NCI-H460 (cell line): Measurements from ENCODE around the gene RPL27. TPM values are rescaled to one million over a fixed set of nuclear protein-coding genes. Genes with fewer than 3 reads are reported as not detected.

Experiments
- DNase-seq: peaks from one replicate; pipeline ENCODE4 v3.0.0-alpha.2; 2016; ENCODE audit warnings: low read depth; ENCODE audit errors: extremely low read depth
- small RNA-seq, 2 experiments: library from RNA; depleted of rRNA; stranded (forward); fragments of <200 nt; gene quantifications; one replicate each; pipeline ENCODE3, GENCODE V24; 2014
- total RNA-seq: library from RNA; depleted of rRNA; stranded (reverse); fragments of >200 nt; shearing (Covaris generic); gene quantifications from 2 replicates; pipeline ENCODE4 v1.2.3, GENCODE V29; 2014; rRNA removed

RPL27 gene
- total RNA-seq, 1 experiment from 2014 or later, result 2,900 TPM

GRCh38 chr17:43043307-43043706 lies 45.1 kb downstream of the RPL27 start:
- DNase-seq, result no peak

- no peak for DNase-seq
Measured at GRCh38 chr17:43044024-43044423, 45.8 kb downstream of the RPL27 start.

DNA sequence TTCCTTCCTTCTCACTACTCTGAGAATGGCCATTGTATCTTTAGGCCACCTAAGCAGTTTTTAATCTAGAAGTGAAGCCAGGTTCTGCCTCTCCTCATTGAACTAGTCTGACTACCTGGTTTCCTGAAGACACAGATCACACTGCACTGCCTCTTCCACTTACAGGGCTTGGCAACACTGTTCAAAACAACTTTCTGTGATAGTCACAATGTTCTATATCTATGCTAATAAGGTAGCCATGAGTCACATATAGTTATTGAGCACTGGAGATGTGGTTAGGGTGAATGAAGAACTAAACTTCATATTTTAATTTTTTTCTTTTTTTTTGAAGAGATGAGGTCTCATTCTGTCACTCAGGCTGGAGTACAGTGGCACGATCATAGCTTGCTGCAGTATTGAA lies 53.8 kb downstream of the RPL27 start:
- no peak for DNase-seq

Small RNA genes within 50 kb of the gene (small RNA-seq; reads per million reads assigned to genes)
- gene AARSD1, result 0.06 to 0.10 reads per million in 2 experiments

Other genes starting within 250 kb of the RPL27 start
- gene RAMP2, start 237.2 kb upstream of the RPL27 start, total RNA-seq, result 0.63 and 0.74 TPM in 2 replicates
- gene VPS25, start 225.0 kb upstream of the RPL27 start, total RNA-seq, result 98.9 and 99.5 TPM in 2 replicates
- 0.61 and 0.64 TPM in 2 replicates for gene WNK4, start 217.8 kb upstream of the RPL27 start, total RNA-seq
- gene COA3, start 199.7 kb upstream of the RPL27 start, total RNA-seq, result 53.0 and 64.3 TPM in 2 replicates
- 0.17 and 0.98 TPM in 2 replicates for gene CNTD1, start 199.6 kb upstream of the RPL27 start, total RNA-seq
- gene BECN1, start 174.1 kb upstream of the RPL27 start, total RNA-seq, result 80.6 and 88.8 TPM in 2 replicates
- 132 and 152 TPM in 2 replicates for gene PSME3, start 165.0 kb upstream of the RPL27 start, total RNA-seq
- 4.5 and 4.7 TPM in 2 replicates for gene AOC2, start 153.8 kb upstream of the RPL27 start, total RNA-seq
- 1.2 and 1.4 TPM in 2 replicates for gene AOC3, start 147.2 kb upstream of the RPL27 start, total RNA-seq
- gene G6PC1, start 97.6 kb upstream of the RPL27 start, total RNA-seq, result not detected in 2 replicates
- 33.0 and 38.7 TPM in 2 replicates for gene AARSD1, start 34.0 kb upstream of the RPL27 start, total RNA-seq
- gene PTGES3L, start 18.3 kb upstream of the RPL27 start, total RNA-seq, result 0.12 TPM in 1 of 2 replicates, not detected in the other
- gene RUNDC1, start 17.9 kb upstream of the RPL27 start, total RNA-seq, result 7.9 and 10.9 TPM in 2 replicates
- 22.3 and 26.0 TPM in 2 replicates for gene IFI35, start 8.4 kb downstream of the RPL27 start, total RNA-seq
- 164 and 168 TPM in 2 replicates for gene VAT1, start 24.0 kb downstream of the RPL27 start, total RNA-seq
- not detected in 2 replicates for gene RND2, start 26.8 kb downstream of the RPL27 start, total RNA-seq
- 37.6 and 42.2 TPM in 2 replicates for gene BRCA1, start 126.9 kb downstream of the RPL27 start, total RNA-seq
- gene NBR1, start 172.8 kb downstream of the RPL27 start, total RNA-seq, result 66.9 and 78.6 TPM in 2 replicates
- gene TMEM106A, start 213.5 kb downstream of the RPL27 start, total RNA-seq, result 2.0 and 2.5 TPM in 2 replicates
- not detected in 2 replicates for gene CCDC200, start 230.2 kb downstream of the RPL27 start, total RNA-seq
- gene RNU2-1, start 235.6 kb downstream of the RPL27 start, total RNA-seq, result not detected in 2 replicates